Endothelial cell of umbilical vein (primary cell): ENCODE results near the gene DSG3. TPM values are rescaled to one million over a fixed set of nuclear protein-coding genes. Genes with fewer than 3 reads are reported as not detected.

Experiments used
- BruUV-seq: library from RNA; stranded (reverse); fragments of 400-500 nt; replicated peaks from 2 replicates; lab custom pipeline; 2021; lab: Mats Ljungman, UMichigan
- CTCF ChIA-PET: fragments of 300-600, 350-600 bp; sonication (Branson Sonifier 250); formaldehyde crosslinking; loops from one replicate; lab custom pipeline; 2021; ENCODE audit warnings: antibody characterized with exemption, inconsistent platforms; lab: Charles Lee
- POLR2A ChIA-PET: fragments of 300-600, 350-600 bp; sonication (Branson Sonifier 250); formaldehyde crosslinking; loops from one replicate; lab custom pipeline; 2021; ENCODE audit warnings: antibody characterized with exemption, inconsistent platforms; lab: Charles Lee
- DNase-seq: peaks from one replicate; pipeline ENCODE4 v3.0.0-alpha.2; 2011; ENCODE audit warnings: low read depth, low spot score
- FAIRE-seq: peaks from 2 replicates; lab custom pipeline; 2011; peaks lifted over from hg19 to GRCh38; lab: Jason Lieb, UNC
- H2AFZ ChIP-seq: 2 replicates; pipeline ENCODE4 v1.6.0; 2012; ENCODE audit warnings: low read depth, low read length, control low read depth, inconsistent platforms
- H3K27ac ChIP-seq: 2 replicates; pipeline ENCODE4 v1.5.1; 2011; ENCODE audit warnings: low read depth, mild to moderate bottlenecking, control low read depth, low read length, moderate library complexity; ENCODE audit not compliant: insufficient read depth
- H3K27me3 ChIP-seq, 2 experiments: 2 replicates each; pipeline versions ENCODE4 v1.6.0 to v1.6.1; 2011; ENCODE audit warnings: low read length in 2 of 2, mixed read lengths in 1 of 2; ENCODE audit not compliant: control insufficient read depth in 2 of 2, insufficient read depth in 2 of 2
- H3K36me3 ChIP-seq, 2 experiments: 2 replicates in 1 of 2; 3 replicates in 1 of 2; pipeline ENCODE4 v1.5.1; 2011; ENCODE audit warnings: low read length in 2 of 2, mild to moderate bottlenecking in 1 of 2, moderate library complexity in 1 of 2; ENCODE audit not compliant: control insufficient read depth in 2 of 2, insufficient read depth in 2 of 2; ENCODE audit errors: extremely low read depth in 1 of 2
- H3K4me1 ChIP-seq: 3 replicates; pipeline ENCODE4 v1.5.1; 2011; ENCODE audit warnings: mild to moderate bottlenecking, low read length; ENCODE audit not compliant: control insufficient read depth, insufficient read depth; ENCODE audit errors: extremely low read depth
- H3K4me2 ChIP-seq: 2 replicates; pipeline ENCODE4 v1.6.1; 2011; ENCODE audit warnings: low read length, control low read depth, mixed read lengths; ENCODE audit not compliant: insufficient read depth
- H3K4me3 ChIP-seq, 3 experiments: fragments of 200-600 bp in 1 of 3; sonication (generic), shearing (Covaris generic) in 1 of 3; replicated peaks in 1 of 3; 2 replicates each; pipeline ENCODE4 v1.5.1; 2011 to 2016; ENCODE audit warnings: control low read depth in 3 of 3, low read length in 3 of 3, mild to moderate bottlenecking in 2 of 3, inconsistent platforms in 1 of 3, low read depth in 1 of 3, moderate library complexity in 1 of 3; ENCODE audit not compliant: insufficient read depth in 1 of 3
- H3K79me2 ChIP-seq: 2 replicates; pipeline ENCODE4 v1.6.0; 2012; ENCODE audit warnings: low read length, inconsistent platforms; ENCODE audit not compliant: control insufficient read depth, insufficient read depth
- H3K9ac ChIP-seq: replicated peaks from 2 replicates; pipeline ENCODE3; 2011; ENCODE audit warnings: low read length, control low read depth; ENCODE audit not compliant: insufficient read depth; ENCODE audit errors: extremely low read depth
- H3K9me1 ChIP-seq: replicated peaks from 3 replicates; pipeline ENCODE4 v1.6.0; 2011; ENCODE audit warnings: mild to moderate bottlenecking, low read length; ENCODE audit not compliant: control insufficient read depth, insufficient read depth; ENCODE audit errors: extremely low read depth
- H3K9me3 ChIP-seq: replicated peaks from 2 replicates; pipeline ENCODE4 v1.5.1; 2012; ENCODE audit warnings: low read length, inconsistent platforms; ENCODE audit not compliant: control insufficient read depth, insufficient read depth
- H4K20me1 ChIP-seq: replicated peaks from 2 replicates; pipeline ENCODE3; 2011; ENCODE audit warnings: mild to moderate bottlenecking, low read length; ENCODE audit not compliant: control insufficient read depth, insufficient read depth; ENCODE audit errors: extremely low read depth
- CTCF ChIP-seq, 2 donors: IDR thresholded peaks; 1 replicate in 1 of 2; 2 replicates in 1 of 2; pipeline ENCODE4 v1.5.1; 2011; ENCODE audit warnings: low read length in 2 of 2, mild to moderate bottlenecking in 2 of 2, moderate library complexity in 2 of 2, control low read depth in 1 of 2, inconsistent platforms in 1 of 2, low read depth in 1 of 2; ENCODE audit not compliant: insufficient read depth in 1 of 2; ENCODE audit errors: extremely low read depth in 1 of 2
- EZH2 ChIP-seq: IDR thresholded peaks from 2 replicates; pipeline ENCODE4 v1.6.1; 2012; ENCODE audit warnings: borderline replicate concordance, low read depth, mild to moderate bottlenecking, moderate library complexity, low read length, inconsistent platforms; ENCODE audit not compliant: severe bottlenecking
- FOS ChIP-seq: IDR thresholded peaks from 2 replicates; pipeline ENCODE4 v1.6.1; 2011; ENCODE audit warnings: mild to moderate bottlenecking, low read length, moderate library complexity, borderline replicate concordance; ENCODE audit not compliant: insufficient read depth
- GATA2 ChIP-seq: IDR thresholded peaks from 2 replicates; pipeline ENCODE4 v1.7.0; 2011; ENCODE audit warnings: low read depth, mild to moderate bottlenecking, moderate library complexity, mixed read lengths, low read length; ENCODE audit not compliant: insufficient read length, insufficient read depth
- JUN ChIP-seq: IDR thresholded peaks from 2 replicates; pipeline ENCODE4 v1.6.1; 2011; ENCODE audit warnings: borderline replicate concordance, low read depth; ENCODE audit not compliant: insufficient read length, insufficient read depth
- MYC ChIP-seq: IDR thresholded peaks from one replicate; pipeline ENCODE4 v1.6.1; 2011; ENCODE audit warnings: mild to moderate bottlenecking, low read depth, low read length
- POLR2A ChIP-seq: IDR thresholded peaks from 2 replicates; pipeline ENCODE4 v1.6.1; 2012; ENCODE audit warnings: low read depth, mild to moderate bottlenecking, control low read depth, low read length
- POLR2AphosphoS5 ChIP-seq: IDR thresholded peaks from 2 replicates; pipeline ENCODE4 v1.6.1; 2012; ENCODE audit warnings: low read depth, mild to moderate bottlenecking, control low read depth, low read length, moderate library complexity; ENCODE audit not compliant: insufficient read depth
- dilution Hi-C: fragments of 300-500 bp; cut with MboI; formaldehyde crosslinking; loops from one replicate; pipeline ENCODE4 v1.15.0; 2019; ENCODE audit warnings: low sequenced_read_pairs; ENCODE audit not compliant: extremely low pct_ligation_motif_present
- intact Hi-C: fragments of 100-400 bp; cut with micrococcal nuclease; formaldehyde crosslinking; loops from one replicate; pipeline ENCODE4 v1.10.0; 2022
- polyA plus RNA-seq, 4 experiments: library from polyadenylated mRNA; depleted of rRNA in 3 of 4; stranded (reverse) in 3 of 4; unstranded in 1 of 4; fragments of >200 nt; gene quantifications; 2 replicates each; pipeline versions ENCODE4 v1.2.1 to v1.2.3, GENCODE V29; 2011 to 2012; ENCODE audit warnings: missing spikeins in 1 of 4
- total RNA-seq: library from RNA; stranded (reverse); gene quantifications from 2 replicates; pipeline ENCODE4 v1.2.3, GENCODE V29; 2021

DSG3 gene
- total and polyA plus RNA-seq, 2 donors (not counting 3 experiments of a cell fraction or from before 2014, with no cell fraction given) = 0.07 TPM; not detected in 1

- Histone ChIP-seq H3K27me3 (no peaks in the 10 kb centered on the region), H3K4me1 (no peaks in the 10 kb centered on the region), H3K4me3 (no peak overlapping the region), H3K9ac (no peak overlapping the region), H3K27ac (no peak overlapping the region), H3K9me1 (no peaks in the 10 kb centered on the region), H3K9me3 (no peaks in the 10 kb centered on the region), H3K36me3 (no peaks in the 10 kb centered on the region), H4K20me1 (no peaks in the 10 kb centered on the region), H3K4me2 (no peak overlapping the region), H2AFZ (no peak overlapping the region), H3K79me2 (no peaks in the 10 kb centered on the region)
- BruUV-seq = no TSS peak
- POLR2A ChIA-PET = no interaction called here
- dilution Hi-C loops = no loop called here
- FAIRE-seq (no peak), DNase-seq (no peak)
- intact Hi-C loops = no loop called here
- TF ChIP-seq MYC = no peak
- no peak for TF ChIP-seq JUN
- no peak for TF ChIP-seq FOS
- no peak for TF ChIP-seq POLR2A
- no peak for TF ChIP-seq GATA2
- no peak for TF ChIP-seq EZH2
- CTCF ChIA-PET = no interaction called here
These were observed 4.1 kb downstream of the DSG3 start for GRCh38 chr18:31451625-31452024.

GRCh38 chr18:31454066-31454708 is 6.6 kb downstream of the DSG3 start:
- intact Hi-C loops (no loop called here), dilution Hi-C loops (no loop called here)
- no peak overlapping the region for H3K9ac ChIP-seq
- no peaks in the 10 kb centered on the region for H4K20me1 ChIP-seq
- no peaks in the 10 kb centered on the region for H3K36me3 ChIP-seq
- H2AFZ ChIP-seq = no peak overlapping the region
- no peak for DNase-seq
- H3K4me2 ChIP-seq = no peak overlapping the region
- TF ChIP-seq POLR2A (no peak), MYC (no peak), CTCF (IDR thresholded peaks at IDR 0.05; ENCODE audit: extremely low read depth in 1 of 2, insufficient read depth in 1 of 2, low read depth in 1 of 2, low read length in 2 of 2) (no peak), POLR2AphosphoS5 (no peak), JUN (no peak)
- H3K9me1 ChIP-seq = no peaks in the 10 kb centered on the region
- H3K27ac ChIP-seq = no peak overlapping the region
- no peaks in the 10 kb centered on the region for H3K4me1 ChIP-seq
- POLR2A ChIA-PET = no interaction called here
- no peak overlapping the region for H3K4me3 ChIP-seq
- FAIRE-seq = no peak
- H3K79me2 ChIP-seq = no peaks in the 10 kb centered on the region
- H3K9me3 ChIP-seq = no peaks in the 10 kb centered on the region
- BruUV-seq = no TSS peak
- no peaks in the 10 kb centered on the region for H3K27me3 ChIP-seq
- CTCF ChIA-PET = no interaction called here
